NCI-H446 treated with DMSO at 0.1 percent for 48 hours (cell line): Measurements from ENCODE around the gene GNPDA2.

Experiments
- DNase-seq: peaks from one replicate; lab custom pipeline; 2025; lab: John Stamatoyannopoulos, UW

The GNPDA2 gene

DNA sequence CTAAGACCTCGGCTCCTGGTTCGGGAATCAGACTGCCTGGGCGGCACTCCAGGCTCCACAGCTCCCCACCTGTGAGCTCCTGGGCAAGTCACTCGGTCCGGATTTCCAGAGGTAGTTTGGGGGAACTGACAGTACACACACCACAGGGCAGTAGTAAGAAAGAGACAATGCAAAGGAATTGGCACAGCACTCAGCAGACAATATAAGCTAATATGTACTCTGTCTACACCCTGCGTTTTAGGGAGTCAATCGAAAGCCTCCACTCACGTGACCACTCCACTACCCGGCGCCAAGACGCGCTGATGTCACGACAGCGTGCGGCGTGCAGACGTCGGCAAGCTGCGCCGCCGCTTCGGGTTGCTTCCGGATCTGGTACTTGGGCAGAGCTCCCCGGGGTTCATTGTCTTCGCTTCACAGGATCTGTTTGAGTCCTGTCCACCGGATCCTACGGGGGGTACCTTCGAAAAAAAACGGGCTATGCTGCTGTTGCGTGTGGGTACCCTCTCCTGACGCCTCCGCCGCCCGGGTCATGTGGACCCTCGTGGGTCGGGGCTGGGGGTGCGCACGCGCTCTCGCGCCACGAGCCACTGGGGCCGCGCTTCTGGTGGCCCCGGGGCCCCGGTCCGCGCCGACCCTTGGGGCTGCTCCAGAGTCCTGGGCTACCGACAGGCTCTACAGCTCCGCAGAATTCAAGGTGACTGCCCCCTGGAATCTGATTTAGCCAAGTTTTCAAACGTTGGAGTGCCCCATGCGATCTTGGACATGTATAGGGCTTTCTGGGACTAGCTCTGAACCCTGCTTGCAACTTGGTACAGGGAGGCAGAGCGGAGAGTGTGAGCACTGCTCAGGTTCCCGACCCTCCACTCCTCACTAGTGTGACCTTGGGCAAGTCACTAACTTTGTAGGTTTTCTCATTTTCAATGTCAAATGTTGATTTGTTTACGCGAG is 48.0 kb downstream of the GNPDA2 start, which contains the start of gene GUF1:
Gene GUF1 (plus strand): TSS at position 327 of the 948 bp plus-strand sequence. CDS start 203 bp downstream, at position 530.
- DNase-seq: peak; percentile 87

DNA sequence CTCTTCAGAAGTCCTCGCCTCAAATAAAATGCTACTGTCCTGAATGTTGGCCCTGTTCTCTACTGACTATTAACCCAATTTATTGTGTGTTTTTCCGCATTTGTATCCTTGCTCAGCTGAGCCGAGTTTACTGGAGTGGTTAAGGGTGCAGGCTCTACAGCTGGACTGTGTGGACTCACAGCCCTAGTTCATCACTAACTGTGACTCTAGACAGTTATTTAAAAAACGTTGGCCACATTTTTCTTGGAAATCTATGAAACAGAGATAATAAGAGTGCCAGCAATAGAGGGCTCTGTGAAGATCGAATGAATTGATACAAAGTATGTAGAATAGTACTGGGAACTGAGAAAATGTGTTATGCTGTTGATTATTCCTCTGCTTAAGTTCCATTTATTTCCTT is 51.0 kb downstream of the GNPDA2 start:
- no peak for DNase-seq

DNA sequence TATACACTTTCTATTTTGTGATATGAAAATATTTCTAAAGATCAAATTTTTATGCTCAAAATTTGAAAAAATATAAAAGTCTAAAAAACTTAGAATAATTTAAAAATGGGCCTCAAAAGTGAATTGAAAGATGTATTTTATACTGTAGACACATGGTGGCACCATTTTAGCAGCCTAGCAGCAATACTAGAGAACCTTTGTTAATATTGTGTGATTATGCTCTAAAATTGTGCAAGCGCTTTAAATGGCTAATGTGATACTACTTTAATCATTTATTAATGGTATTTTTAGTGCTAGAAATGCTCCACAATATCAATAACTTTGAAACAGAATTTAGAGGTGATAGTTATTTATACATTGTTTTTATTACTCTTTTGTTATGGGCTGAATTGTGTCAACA is 51.9 kb downstream of the GNPDA2 start:
- peak; percentile 11 for DNase-seq

DNA sequence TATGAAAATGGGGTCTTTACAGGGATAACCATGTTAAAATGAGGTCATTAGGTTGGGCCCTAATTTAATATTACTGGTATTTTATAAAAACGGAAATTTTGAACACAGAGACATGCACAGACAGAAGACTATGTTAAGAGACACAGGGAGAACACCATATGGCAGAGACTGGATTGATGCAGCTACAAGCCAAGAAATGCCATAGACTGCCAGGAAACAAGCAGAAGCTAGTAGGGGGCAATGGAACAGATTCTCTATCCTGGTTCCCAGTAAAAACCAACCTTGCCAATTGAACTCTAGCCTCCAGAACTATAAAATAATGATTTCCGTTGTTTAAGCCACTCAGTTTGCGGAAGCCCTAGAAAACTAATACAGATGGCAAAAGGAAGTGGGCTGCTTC is 54.7 kb downstream of the GNPDA2 start:
- DNase-seq: peak; percentile 92

DNA sequence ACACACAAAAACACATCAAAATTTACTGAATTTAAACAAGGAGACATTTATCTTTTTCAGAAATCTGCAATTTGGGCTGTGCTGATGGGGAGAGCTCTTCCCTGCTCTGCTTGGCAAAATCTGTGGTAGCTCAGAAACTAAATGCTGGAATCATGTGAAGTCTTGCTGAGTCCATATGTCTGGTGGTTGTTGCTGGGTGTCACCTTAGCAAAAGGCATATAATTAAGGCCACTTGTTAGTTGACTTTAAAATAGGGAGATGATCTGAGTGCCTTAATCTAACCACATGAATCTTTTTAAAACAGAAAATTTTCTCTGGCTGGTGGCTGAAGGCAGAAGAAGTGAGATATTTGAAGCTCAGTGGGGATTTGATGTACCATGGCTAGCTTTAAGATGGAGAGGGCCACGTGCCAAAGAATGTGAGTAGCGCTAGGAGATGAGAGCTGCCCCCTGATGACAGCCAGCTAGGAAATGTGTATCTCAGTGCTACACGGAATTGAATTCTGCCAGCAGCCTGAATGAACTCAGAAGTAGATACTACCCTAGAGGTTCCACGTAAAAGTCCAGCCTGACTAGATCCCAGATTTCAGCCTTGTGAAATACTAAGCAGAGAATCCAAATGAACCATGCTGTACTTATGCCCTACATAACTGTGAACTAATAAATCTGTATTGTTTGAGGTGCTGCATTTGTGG is 55.7 kb downstream of the GNPDA2 start:
- peak; percentile 95 for DNase-seq

DNA sequence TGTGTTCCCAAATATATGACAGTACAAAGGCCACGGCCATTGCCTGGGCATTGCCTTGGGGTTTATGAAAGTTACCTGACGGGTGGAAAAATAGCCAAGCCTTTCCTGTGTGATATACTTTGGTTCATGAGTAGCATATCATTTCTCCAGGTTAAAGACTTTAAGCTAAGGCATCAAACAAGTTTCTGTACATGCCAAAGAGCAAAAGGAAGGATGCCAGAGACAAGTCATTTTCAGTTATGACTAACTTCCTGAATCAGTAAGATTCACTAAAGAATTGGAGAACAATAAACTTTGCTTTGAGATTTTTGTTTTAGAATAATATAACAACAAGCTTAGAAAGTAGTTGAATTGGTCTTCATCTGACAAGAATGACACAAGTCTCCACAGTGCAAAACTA is 57.8 kb downstream of the GNPDA2 start:
- no peak for DNase-seq

DNA sequence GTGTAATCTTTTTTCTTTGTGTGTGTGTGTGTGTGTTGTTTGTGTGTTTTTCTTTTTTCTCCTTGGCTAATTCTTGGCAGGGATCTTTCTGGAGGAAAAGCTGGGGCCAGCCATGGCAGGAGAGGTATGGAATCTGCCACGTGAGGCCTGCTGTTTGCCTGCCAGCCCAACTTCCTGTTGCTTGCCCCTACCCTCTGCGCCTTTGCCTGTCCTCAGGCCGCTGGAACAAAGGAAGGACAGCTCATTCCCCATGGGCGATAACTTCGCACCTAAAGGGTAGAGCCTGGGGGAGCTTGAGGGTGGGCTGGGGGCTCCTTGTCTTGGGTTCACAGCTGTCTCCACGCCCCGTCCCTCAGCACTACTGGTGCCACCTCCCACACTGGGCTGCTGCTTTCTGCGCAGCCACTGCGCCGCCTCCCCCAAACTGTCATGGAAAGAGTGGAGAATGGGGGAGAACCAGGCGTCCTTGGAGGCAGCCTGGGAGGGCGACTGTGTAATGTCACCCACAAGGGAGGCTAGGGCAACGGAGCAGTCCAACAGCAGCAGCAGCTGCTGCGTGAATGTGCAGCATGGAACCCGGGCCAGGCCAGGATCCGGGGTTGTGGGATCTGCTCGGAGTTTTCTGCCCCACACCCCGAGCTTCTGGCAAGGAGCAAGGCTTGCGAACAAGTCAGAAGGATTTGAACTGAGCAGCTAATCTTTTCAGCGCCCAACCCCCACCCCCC is 62.7 kb downstream of the GNPDA2 start:
- DNase-seq: no peak

DNA sequence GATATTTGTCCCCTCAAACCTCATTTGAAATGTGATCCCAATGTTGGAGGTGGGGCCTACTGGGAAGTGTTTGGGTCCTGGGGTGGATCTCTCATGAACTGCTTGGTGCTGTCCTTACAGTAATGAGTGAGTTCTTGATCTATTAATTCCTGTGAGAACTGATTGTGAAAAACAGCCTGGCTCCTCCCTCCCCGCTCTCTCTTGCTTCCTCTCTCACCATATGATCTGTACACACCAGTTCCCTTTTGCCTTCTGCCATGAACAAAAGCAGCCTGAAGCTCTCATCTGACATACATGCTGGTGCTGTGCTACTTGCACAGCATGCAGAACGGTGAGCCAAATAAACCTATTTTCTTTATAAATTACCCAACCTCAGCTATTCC is 63.7 kb downstream of the GNPDA2 start:
- DNase-seq: no peak

DNA sequence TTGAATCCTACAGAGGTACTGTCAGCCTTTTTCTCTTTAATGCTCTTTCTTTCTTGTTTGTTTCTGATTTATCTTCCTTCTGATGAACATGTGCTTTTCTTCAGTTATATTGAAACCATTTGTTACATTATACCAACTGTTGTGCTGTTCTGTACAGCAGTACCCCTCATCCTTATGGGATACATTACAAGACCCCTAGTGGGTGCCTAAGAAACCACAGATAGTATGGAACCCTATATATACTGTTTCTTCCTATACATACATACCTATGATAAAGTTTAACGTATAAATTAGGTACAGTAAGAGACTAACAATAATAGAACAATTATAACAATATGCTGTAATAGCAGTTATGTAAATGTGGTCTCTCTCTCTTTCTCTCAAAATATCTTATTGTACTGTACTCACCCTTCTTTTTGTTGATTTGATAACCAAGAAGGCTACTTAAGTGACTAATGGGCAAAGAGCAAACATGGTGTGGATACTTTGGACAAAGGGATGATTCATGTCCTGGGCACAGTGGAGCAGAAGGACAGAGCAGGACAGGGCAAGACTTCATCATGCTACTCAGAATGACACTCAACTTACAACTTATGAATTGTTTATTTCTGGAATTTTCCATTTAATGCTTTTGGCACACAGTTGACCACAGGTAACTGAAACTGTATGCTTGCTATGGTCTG is 64.3 kb downstream of the GNPDA2 start:
- DNase-seq: no peak

DNA sequence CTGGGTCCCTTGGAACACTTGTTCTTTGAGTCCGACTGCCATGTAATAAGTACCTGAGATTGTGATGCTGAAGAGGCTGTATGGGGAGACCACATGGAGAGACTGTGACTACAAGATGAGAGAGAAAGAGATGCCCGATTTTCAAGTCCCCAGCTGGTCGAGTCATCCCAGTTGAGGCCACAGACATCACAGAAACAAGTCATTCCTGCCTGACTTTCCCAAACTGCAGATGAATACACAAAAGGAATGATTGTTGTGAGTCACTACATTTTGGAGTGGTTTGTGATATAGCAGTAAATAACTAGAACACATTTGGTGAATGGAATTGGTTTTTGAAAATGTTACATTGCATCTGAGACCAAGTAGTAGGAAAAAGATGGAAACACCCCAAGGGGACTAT is 66.0 kb downstream of the GNPDA2 start:
- DNase-seq: no peak

DNA sequence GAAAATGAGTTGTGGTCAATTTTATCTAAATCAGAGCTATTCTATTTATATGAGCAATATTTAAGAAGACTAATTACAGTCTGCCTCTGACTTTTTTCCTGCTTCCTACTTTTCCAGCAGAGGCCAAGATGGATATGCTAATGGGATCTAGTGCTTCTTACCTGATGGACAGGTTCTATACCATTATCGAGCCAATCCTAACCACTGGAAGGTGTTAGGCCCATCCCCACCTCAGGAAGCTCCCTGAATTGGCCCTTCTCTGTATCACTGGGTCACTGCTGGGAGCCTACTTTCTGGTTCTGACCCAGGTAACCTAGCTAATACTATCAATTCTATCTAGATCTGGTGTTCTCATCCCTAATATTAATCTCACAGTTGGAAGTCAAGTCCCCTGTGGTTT is 74.4 kb downstream of the GNPDA2 start:
- DNase-seq: no peak
